SK-N-SH (cell line): ENCODE results near the gene MIAT. TPM values are rescaled to one million over a fixed set of nuclear protein-coding genes. Genes with fewer than 3 reads are reported as not detected.
A peak's percentile ranks its signal among the peaks of the same experiment; 100 is the strongest.

Experiments
- CTCF ChIA-PET: fragments of 300-600, 350-600 bp; formaldehyde crosslinking; extraction: SDS; loops from one replicate; lab custom pipeline; 2021; lab: Yijun Ruan, JAX
- POLR2A ChIA-PET: fragments of 350-600 bp; sonication (Branson Sonifier 250); formaldehyde crosslinking; extraction: SDS; loops from one replicate; lab custom pipeline; 2020; ENCODE audit warnings: antibody characterized with exemption, inconsistent platforms; lab: Yijun Ruan, JAX
- DNase-seq: peaks from one replicate; pipeline ENCODE4 v3.0.0; 2012
- H2AFZ ChIP-seq: fragments of 200-600 bp; sonication (generic); 2 replicates; pipeline ENCODE4 v1.8.1; 2016; ENCODE audit warnings: antibody characterized with exemption, mild to moderate bottlenecking, low read depth
- H3F3A ChIP-seq: fragments of 200-600 bp; sonication (generic); replicated peaks from 2 replicates; pipeline ENCODE3; 2016; ENCODE audit warnings: antibody characterized with exemption, mild to moderate bottlenecking; ENCODE audit not compliant: insufficient read depth
- H3K27ac ChIP-seq, 2 experiments: fragments of 200-500 bp in 1 of 2; fragments of 200-600 bp in 1 of 2; sonication (Bioruptor generic) in 1 of 2; sonication (generic), shearing (Covaris generic) in 1 of 2; 2 replicates each; pipeline versions ENCODE4 v1.5.1 to v1.6.1; 2014 to 2016; ENCODE audit warnings: low read depth in 2 of 2, inconsistent platforms in 1 of 2, low read length in 1 of 2, mild to moderate bottlenecking in 1 of 2, mixed read lengths in 1 of 2
- H3K27me3 ChIP-seq: fragments of 200-600 bp; sonication (generic), shearing (Covaris generic); 2 replicates; pipeline ENCODE4 v1.6.1; 2016; ENCODE audit warnings: mixed run types; ENCODE audit not compliant: insufficient read depth
- H3K36me3 ChIP-seq, 2 experiments: fragments of 200-500 bp in 1 of 2; fragments of 200-600 bp in 1 of 2; sonication (Bioruptor generic) in 1 of 2; sonication (generic) in 1 of 2; replicated peaks in 1 of 2; 2 replicates each; pipeline versions ENCODE3 to v1.5.1; 2014 to 2016; ENCODE audit warnings: low read length in 1 of 2, mild to moderate bottlenecking in 1 of 2; ENCODE audit not compliant: insufficient read depth in 2 of 2, control insufficient read depth in 1 of 2
- H3K4me1 ChIP-seq, 2 experiments: fragments of 200-500 bp in 1 of 2; fragments of 200-600 bp in 1 of 2; sonication (Bioruptor generic) in 1 of 2; sonication (generic), shearing (Covaris generic) in 1 of 2; 2 replicates each; pipeline versions ENCODE4 v1.5.1 to v1.6.1; 2014 to 2016; ENCODE audit warnings: low read depth in 1 of 2, low read length in 1 of 2, mixed run types in 1 of 2; ENCODE audit not compliant: insufficient read depth in 2 of 2, control insufficient read depth in 1 of 2
- H3K4me2 ChIP-seq: fragments of 200-600 bp; sonication (generic), shearing (Covaris generic); 2 replicates; pipeline ENCODE4 v1.6.1; 2017; ENCODE audit warnings: mixed run types
- H3K4me3 ChIP-seq, 2 experiments: fragments of 200-500 bp in 1 of 2; fragments of 200-600 bp in 1 of 2; sonication (Bioruptor generic) in 1 of 2; sonication (generic), shearing (Covaris generic) in 1 of 2; 2 replicates each; pipeline versions ENCODE4 v1.5.1 to v1.8.1; 2014 to 2016; ENCODE audit warnings: low read depth in 2 of 2, inconsistent platforms in 1 of 2, low read length in 1 of 2, mild to moderate bottlenecking in 1 of 2, mixed read lengths in 1 of 2, moderate library complexity in 1 of 2
- H3K79me2 ChIP-seq: fragments of 200-600 bp; sonication (generic); 2 replicates; pipeline ENCODE4 v1.8.1; 2017; ENCODE audit warnings: mild to moderate bottlenecking; ENCODE audit not compliant: insufficient read depth
- H3K9ac ChIP-seq: fragments of 200-600 bp; sonication (generic); 2 replicates; pipeline ENCODE4 v1.6.1; 2017; ENCODE audit warnings: mixed run types
- H3K9me2 ChIP-seq: fragments of 200-600 bp; sonication (generic); 2 replicates; pipeline ENCODE4 v1.6.1; 2017; ENCODE audit warnings: mixed run types
- H3K9me3 ChIP-seq: fragments of 200-600 bp; sonication (generic); 2 replicates; pipeline ENCODE4 v1.6.1; 2017; ENCODE audit warnings: mixed run types, mild to moderate bottlenecking, moderate library complexity
- H4K20me1 ChIP-seq: fragments of 200-600 bp; sonication (generic); 2 replicates; pipeline ENCODE4 v1.6.1; 2017; ENCODE audit warnings: mild to moderate bottlenecking, mixed run types; ENCODE audit not compliant: insufficient read depth
- ELF1 ChIP-seq: IDR thresholded peaks from 2 replicates; pipeline ENCODE4 v1.4.0; 2012
- EZH2phosphoT487 ChIP-seq: fragments of 200-600 bp; sonication (generic); IDR thresholded peaks from 2 replicates; pipeline ENCODE4 v1.6.1; 2017; ENCODE audit warnings: low read depth, mixed run types, mild to moderate bottlenecking, antibody characterized with exemption, moderate library complexity, borderline replicate concordance
- FOSL2 ChIP-seq: IDR thresholded peaks from 2 replicates; pipeline ENCODE4 v1.4.0; 2012; ENCODE audit warnings: low read depth, mild to moderate bottlenecking, moderate library complexity, borderline replicate concordance
- FOXJ3 ChIP-seq: sonication (generic); formaldehyde crosslinking; IDR thresholded peaks from 2 replicates; pipeline ENCODE4 v1.5.1; 2020; ENCODE audit warnings: mild to moderate bottlenecking, missing genetic modification reagents
- FOXM1 ChIP-seq: IDR thresholded peaks from 2 replicates; pipeline ENCODE4 v1.4.0; 2012; ENCODE audit warnings: low read depth, mild to moderate bottlenecking
- GABPA ChIP-seq: IDR thresholded peaks from 2 replicates; pipeline ENCODE4 v1.4.0; 2012; ENCODE audit warnings: low read depth, mild to moderate bottlenecking
- GATA2 ChIP-seq: sonication (generic); formaldehyde crosslinking; IDR thresholded peaks from 2 replicates; pipeline ENCODE4 v1.5.0; 2020; ENCODE audit warnings: mild to moderate bottlenecking, missing genetic modification reagents
- IRF3 ChIP-seq: fragments of 150-350 bp; IDR thresholded peaks from 2 replicates; pipeline ENCODE4 v1.6.1; 2016; ENCODE audit warnings: mild to moderate bottlenecking, low read depth, low read length
- MAX ChIP-seq: IDR thresholded peaks from 2 replicates; pipeline ENCODE4 v1.4.0; 2012; ENCODE audit warnings: low read depth
- MEF2A ChIP-seq: IDR thresholded peaks from 2 replicates; pipeline ENCODE4 v1.4.0; 2012; ENCODE audit warnings: low read depth, borderline replicate concordance
- MXI1 ChIP-seq: IDR thresholded peaks from 2 replicates; pipeline ENCODE4 v1.6.1; 2012; ENCODE audit warnings: mild to moderate bottlenecking, low read depth, low read length, improper control_type of control experiment
- NRF1 ChIP-seq: IDR thresholded peaks from 2 replicates; pipeline ENCODE4 v1.6.1; 2012; ENCODE audit warnings: low read depth, mild to moderate bottlenecking, low read length
- PBX3 ChIP-seq: IDR thresholded peaks from 2 replicates; pipeline ENCODE4; 2012
- RXRA ChIP-seq: IDR thresholded peaks from 2 replicates; pipeline ENCODE4 v1.4.0; 2012; ENCODE audit warnings: low read depth, mild to moderate bottlenecking, borderline replicate concordance
- SIN3A ChIP-seq: IDR thresholded peaks from 2 replicates; pipeline ENCODE4 v1.6.1; 2012; ENCODE audit warnings: low read depth, mild to moderate bottlenecking, low read length, moderate library complexity, borderline replicate concordance
- TCF12 ChIP-seq: IDR thresholded peaks from 2 replicates; pipeline ENCODE4 v1.4.0; 2012
- TEAD4 ChIP-seq: IDR thresholded peaks from 2 replicates; pipeline ENCODE4 v1.4.0; 2012; ENCODE audit warnings: mild to moderate bottlenecking, borderline replicate concordance; ENCODE audit not compliant: insufficient read depth
- USF1 ChIP-seq: IDR thresholded peaks from 2 replicates; pipeline ENCODE4 v1.4.0; 2012; ENCODE audit warnings: low read depth, borderline replicate concordance
- WGBS: methylation state at CpG from one replicate; pipeline ENCODE4 v1.1.6; 2017; ENCODE audit warnings: low lambda C conversion rate; 5-methylcytosine and 5-hydroxymethylcytosine counted together
- polyA plus RNA-seq, 3 experiments: library from polyadenylated mRNA; depleted of rRNA; stranded (reverse); fragments of >200 nt; gene quantifications; 2 replicates each; pipeline ENCODE4 v1.2.3, GENCODE V29; 2012

MIAT gene
- polyA plus RNA-seq, 1 of the 3 experiments (the other 2 are of a cell fraction) = 5.4 TPM

- TF ChIP-seq NRF1 (no peak), MEF2A (no peak), RXRA (no peak), FOXM1 (no peak)
Observed at GRCh38 chr22:26648011-26648497, 9.3 kb upstream of the MIAT start (continued).

- H3F3A ChIP-seq = no peaks in the 10 kb centered on the region
- peak; percentile 86 for TF ChIP-seq MXI1
- TF ChIP-seq PBX3 = no peak
- no peaks in the 10 kb centered on the region for H4K20me1 ChIP-seq
- H3K27ac ChIP-seq = peak overlapping the region in 1 of 2 experiments; percentile 25; a peak in 1 of 4 replicates
- no peaks in the 10 kb centered on the region for H3K36me3 ChIP-seq
- H3K4me1 ChIP-seq = peaks cover 10 to 36% of the 10 kb centered on the region in 2 experiments; a peak in 3 of 4 replicates
- H2AFZ ChIP-seq = no peak overlapping the region
- no peaks in the 10 kb centered on the region for H3K9me2 ChIP-seq
- H3K4me2 ChIP-seq = no peak overlapping the region
- peak; percentile 41 for DNase-seq
- H3K9me3 ChIP-seq = no peaks in the 10 kb centered on the region
- peaks cover 31% of the 10 kb centered on the region for H3K27me3 ChIP-seq
- CTCF ChIA-PET = no interaction called here
- no peaks in the 10 kb centered on the region for H3K79me2 ChIP-seq
- H3K9ac ChIP-seq = no peak overlapping the region
- POLR2A ChIA-PET = no interaction called here
- 88% methylated on average over 6 of the region's 6 CpGs for WGBS
- no peak overlapping the region for H3K4me3 ChIP-seq
Observed at GRCh38 chr22:26648528-26649388, 8.6 kb upstream of the MIAT start.

GRCh38 chr22:26650722-26651421, 6.5 kb upstream of the MIAT start:
- Histone ChIP-seq H3K4me3 (no peak overlapping the region), H3K4me2 (no peak overlapping the region), H2AFZ (no peak overlapping the region), H3F3A (no peaks in the 10 kb centered on the region), H3K36me3 (no peaks in the 10 kb centered on the region), H3K27ac (no peak overlapping the region), H3K9me3 (no peaks in the 10 kb centered on the region), H4K20me1 (no peaks in the 10 kb centered on the region), H3K9ac (no peak overlapping the region), H3K4me1 (peaks cover 5 to 26% of the 10 kb centered on the region in 2 experiments; a peak in 3 of 4 replicates), H3K27me3 (peaks cover 34% of the 10 kb centered on the region), H3K79me2 (no peaks in the 10 kb centered on the region), H3K9me2 (no peaks in the 10 kb centered on the region)
- no peak for DNase-seq
- ChIA-PET POLR2A (interaction anchor here (0.5 kb wide), 1 partner anchor 127 kb away, joined by 3 read pairs; no protein-coding TSS in a partner anchor), CTCF (interaction anchor here (0.8 to 1.2 kb wide), 4 partner anchors 15 to 29 kb away, joined by 3 to 4 read pairs (median 3); no protein-coding TSS in a partner anchor)
- 49% methylated on average over 5 of the region's 6 CpGs for WGBS
- TF ChIP-seq RXRA (no peak), GATA2 (CRISPR knock-in tag) (no peak), NRF1 (no peak), FOSL2 (no peak), EZH2phosphoT487 (no peak), MAX (no peak), TEAD4 (no peak), MEF2A (no peak), SIN3A (no peak), FOXJ3 (no peak), TCF12 (no peak), GABPA (no peak), IRF3 (no peak), ELF1 (no peak), USF1 (no peak), PBX3 (no peak)
